Sigmoid colon (tissue), 4 donors: Measurements from ENCODE around the gene CERS6.

Source experiments
- CTCF ChIP-seq, 4 experiments: fragments of 450-650 bp in 3 of 4; fragments of 200-600 bp in 1 of 4; IDR thresholded peaks; one replicate each; pipeline ENCODE4 v1.5.1; 2016 to 2019; ENCODE audit warnings: antibody characterized with exemption in 4 of 4, mild to moderate bottlenecking in 3 of 4, moderate library complexity in 2 of 4
- EP300 ChIP-seq, 4 donors: sonication (generic); formaldehyde crosslinking; IDR thresholded peaks; one replicate each; pipeline ENCODE4 v1.6.1; 2017; ENCODE audit warnings: antibody characterized with exemption in 4 of 4
- POLR2A ChIP-seq, 2 donors: fragments of 450-650 bp; IDR thresholded peaks; one replicate each; pipeline ENCODE4 v1.6.1; 2016; ENCODE audit warnings: antibody characterized with exemption in 2 of 2, mild to moderate bottlenecking in 2 of 2, moderate library complexity in 2 of 2
- POLR2AphosphoS5 ChIP-seq, 4 donors: sonication (generic); formaldehyde crosslinking; IDR thresholded peaks; one replicate each; pipeline ENCODE4 v1.6.1; 2017; ENCODE audit warnings: antibody characterized with exemption in 4 of 4

GRCh38 chr2:168731616-168732015, 275.5 kb downstream of the CERS6 start:
- TF ChIP-seq CTCF (IDR thresholded peaks at IDR 0.05) (no peak), EP300 (IDR thresholded peaks at IDR 0.05) (no peak), POLR2A (IDR thresholded peaks at IDR 0.05) (no peak), POLR2AphosphoS5 (IDR thresholded peaks at IDR 0.05) (no peak)
